MG63 (cell line): ENCODE measurements around the gene CCDC9B. TPM values are rescaled to one million over a fixed set of nuclear protein-coding genes. Genes with fewer than 3 reads are reported as not detected.

Experiments
- DNase-seq: peaks from one replicate; pipeline ENCODE4 v3.0.0-alpha.2; 2020
- H3K27me3 ChIP-seq: fragments of 250-450 bp; sonication (Bioruptor Pico); 2 replicates; pipeline ENCODE4 v1.5.1; 2020; ENCODE audit warnings: mild to moderate bottlenecking, moderate library complexity
- H3K36me3 ChIP-seq: fragments of 250-450 bp; sonication (Bioruptor Pico); 2 replicates; pipeline ENCODE4 v1.5.1; 2020; ENCODE audit warnings: mild to moderate bottlenecking, moderate library complexity
- H3K4me3 ChIP-seq: fragments of 250-450 bp; sonication (Bioruptor Pico); 2 replicates; pipeline ENCODE4 v1.5.1; 2020; ENCODE audit warnings: mild to moderate bottlenecking, moderate library complexity
- H3K9me3 ChIP-seq: fragments of 250-450 bp; sonication (Bioruptor Pico); 2 replicates; pipeline ENCODE4 v1.5.1; 2020; ENCODE audit warnings: mild to moderate bottlenecking, moderate library complexity
- total RNA-seq: library from RNA; depleted of rRNA; stranded (reverse); fragments of >200 nt; shearing (Covaris generic); gene quantifications from 2 replicates; pipeline ENCODE4 v1.2.3, GENCODE V29; 2014; ENCODE audit warnings: low replicate concordance

CCDC9B gene
- total RNA-seq, 1 experiment from 2014 or later: 8.2 TPM

DNA sequence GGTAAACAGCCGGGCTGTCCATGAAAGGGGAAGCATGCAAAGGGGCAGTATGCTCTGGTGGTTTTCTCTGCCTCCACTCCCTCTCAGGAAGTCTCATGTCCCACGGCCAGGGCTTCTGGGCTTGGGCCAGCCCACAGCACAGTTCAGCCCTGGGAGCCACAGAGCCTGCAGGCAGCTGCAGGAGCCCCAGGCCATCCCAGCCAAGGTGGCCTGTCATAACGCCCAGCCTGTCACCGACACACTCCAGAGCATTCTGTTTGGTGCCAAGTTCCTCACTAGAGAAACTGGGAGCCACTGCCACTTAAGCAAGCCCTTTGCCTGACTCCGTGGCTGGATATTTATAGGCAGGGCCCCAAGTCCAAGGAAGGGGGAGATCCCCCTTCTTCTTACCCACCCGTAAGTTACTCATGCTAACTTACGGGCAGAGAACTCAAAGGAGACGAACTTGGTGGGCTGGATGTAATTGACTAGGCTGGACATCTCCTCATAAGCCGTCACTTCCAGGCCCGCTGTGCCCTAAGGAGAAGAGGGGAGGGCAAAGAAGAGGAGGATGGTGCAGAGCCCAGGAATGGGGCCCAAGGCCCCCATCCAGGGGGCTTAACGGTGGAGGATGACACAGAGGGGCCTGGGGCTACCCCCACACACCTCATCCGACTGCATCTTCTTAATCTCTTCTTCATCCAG is 44.7 kb downstream of the CCDC9B start:
- Histone ChIP-seq H3K36me3 (no peaks in the 10 kb centered on the region), H3K4me3 (no peak overlapping the region), H3K27me3 (no peaks in the 10 kb centered on the region), H3K9me3 (no peaks in the 10 kb centered on the region; the same call in 1 of the 2 replicates)
- DNase-seq: no peak

DNA sequence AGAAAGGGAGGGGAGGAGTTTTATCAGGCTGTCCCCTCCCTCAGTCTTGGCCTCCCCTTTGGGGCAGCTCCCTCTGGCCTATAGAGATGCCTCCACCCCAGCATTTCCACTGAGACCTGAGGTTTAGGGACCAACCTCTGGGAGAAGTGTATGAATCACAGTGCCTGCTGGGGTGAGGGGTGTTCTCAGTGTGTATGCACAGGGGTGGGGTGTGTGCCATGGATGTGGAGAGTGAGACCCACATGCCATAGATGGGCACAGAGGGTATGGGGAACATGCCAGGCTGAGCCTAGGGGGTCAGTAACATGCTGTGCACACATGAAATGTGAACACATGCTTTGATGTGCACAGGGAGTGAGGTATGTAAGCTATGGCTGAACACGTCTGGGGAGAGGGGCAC is 45.4 kb downstream of the CCDC9B start:
- no peaks in the 10 kb centered on the region; the same call in 1 of the 2 replicates for H3K9me3 ChIP-seq
- no peak for DNase-seq
- no peaks in the 10 kb centered on the region for H3K27me3 ChIP-seq
- no peaks in the 10 kb centered on the region for H3K36me3 ChIP-seq
- H3K4me3 ChIP-seq: no peak overlapping the region

DNA sequence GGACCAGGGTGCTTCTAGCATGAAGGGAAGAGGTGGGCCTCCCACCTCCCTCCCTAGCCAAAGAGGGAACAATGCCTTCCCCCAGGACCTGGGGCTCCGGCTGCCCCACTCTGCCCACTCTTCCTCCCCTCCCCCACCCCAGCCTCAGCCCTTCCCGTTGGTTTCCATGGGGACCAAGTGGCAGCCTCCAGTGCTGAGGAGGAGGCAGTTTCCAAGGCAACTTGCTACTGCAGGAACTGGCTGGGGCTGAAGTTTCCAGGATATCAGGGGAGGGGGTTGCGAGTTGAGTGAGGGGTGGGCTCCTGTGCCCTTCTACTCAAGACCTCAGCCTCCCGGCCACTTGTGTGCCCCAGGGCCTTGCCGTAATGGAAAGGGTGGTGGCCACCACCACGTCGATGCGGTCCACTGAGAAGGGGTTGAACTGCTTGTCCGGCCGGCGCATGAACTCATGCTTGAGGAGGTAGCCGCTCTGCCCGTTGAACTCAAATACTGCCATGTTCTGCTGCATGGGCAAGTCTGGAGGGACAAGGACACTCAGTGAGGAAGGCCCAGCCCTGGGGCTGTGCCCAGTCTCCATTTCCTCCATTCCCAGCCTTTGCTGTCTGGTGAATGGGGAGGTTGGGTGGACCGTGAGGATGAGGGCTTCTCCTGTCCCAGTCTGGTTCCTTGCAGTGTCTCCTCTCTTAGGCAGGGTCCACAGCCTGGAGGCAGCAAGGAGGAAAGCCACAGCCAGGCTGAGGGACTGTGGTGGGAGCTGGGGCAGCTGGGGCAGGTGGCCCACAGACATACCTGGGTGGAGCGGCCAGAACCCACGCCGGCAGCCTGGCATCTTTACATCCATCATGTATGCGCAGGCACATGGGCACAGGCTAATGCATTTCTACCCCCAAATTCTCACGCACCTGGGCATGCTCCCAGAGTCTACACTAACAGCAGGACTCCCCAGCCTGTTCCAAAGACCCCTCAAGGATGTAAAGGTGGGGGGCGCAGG is 46.5 kb downstream of the CCDC9B start:
- Histone ChIP-seq H3K9me3 (no peaks in the 10 kb centered on the region), H3K27me3 (no peaks in the 10 kb centered on the region)

DNA sequence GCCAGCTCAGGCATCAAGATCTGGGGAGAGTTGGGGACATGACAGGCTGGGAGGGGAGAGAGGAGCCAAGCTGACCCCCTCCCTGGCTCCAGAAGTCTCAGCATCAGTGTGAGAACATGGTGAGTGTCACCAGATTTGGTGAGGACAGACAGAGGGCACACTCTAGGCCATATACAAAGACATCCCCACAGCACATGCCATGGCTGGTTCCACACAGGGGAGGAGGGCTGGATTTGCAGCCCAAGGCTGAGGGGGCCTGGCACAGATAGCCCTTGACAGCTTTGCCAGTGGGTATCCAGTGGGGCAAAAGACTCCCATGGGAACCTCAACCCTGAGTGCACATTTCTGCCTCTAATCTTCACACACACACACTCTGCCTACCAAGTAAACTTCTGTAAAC is 47.7 kb downstream of the CCDC9B start:
- Histone ChIP-seq H3K27me3 (no peaks in the 10 kb centered on the region), H3K36me3 (no peaks in the 10 kb centered on the region), H3K9me3 (no peaks in the 10 kb centered on the region), H3K4me3 (no peak overlapping the region)
- DNase-seq: no peak

More for the DNA sequence above, 46.5 kb downstream of the CCDC9B start:
- Histone ChIP-seq H3K4me3 (no peak overlapping the region), H3K36me3 (no peaks in the 10 kb centered on the region)
- no peak for DNase-seq

DNA sequence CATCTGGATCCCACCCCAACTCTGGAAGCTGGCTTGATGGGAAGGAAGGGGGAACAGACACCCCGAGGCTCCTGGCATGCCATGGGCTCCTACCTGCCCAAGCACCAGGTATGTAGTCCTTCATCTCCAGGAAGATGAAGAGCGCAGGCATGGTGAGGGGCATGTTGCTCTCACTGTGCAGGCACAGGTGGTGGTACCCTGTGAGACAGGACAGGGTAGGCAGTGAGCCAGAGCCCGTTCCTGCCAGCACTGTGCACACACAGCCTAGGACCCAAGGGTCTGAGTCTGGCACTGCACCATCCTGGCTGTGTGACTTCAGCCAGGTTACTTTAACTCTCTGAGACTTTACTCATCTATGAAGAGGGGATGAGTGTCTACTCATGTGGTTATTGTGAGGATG is 48.5 kb downstream of the CCDC9B start:
- no peaks in the 10 kb centered on the region for H3K36me3 ChIP-seq
- DNase-seq: no peak
- H3K4me3 ChIP-seq: no peak overlapping the region
- H3K27me3 ChIP-seq: no peaks in the 10 kb centered on the region
- no peaks in the 10 kb centered on the region for H3K9me3 ChIP-seq

DNA sequence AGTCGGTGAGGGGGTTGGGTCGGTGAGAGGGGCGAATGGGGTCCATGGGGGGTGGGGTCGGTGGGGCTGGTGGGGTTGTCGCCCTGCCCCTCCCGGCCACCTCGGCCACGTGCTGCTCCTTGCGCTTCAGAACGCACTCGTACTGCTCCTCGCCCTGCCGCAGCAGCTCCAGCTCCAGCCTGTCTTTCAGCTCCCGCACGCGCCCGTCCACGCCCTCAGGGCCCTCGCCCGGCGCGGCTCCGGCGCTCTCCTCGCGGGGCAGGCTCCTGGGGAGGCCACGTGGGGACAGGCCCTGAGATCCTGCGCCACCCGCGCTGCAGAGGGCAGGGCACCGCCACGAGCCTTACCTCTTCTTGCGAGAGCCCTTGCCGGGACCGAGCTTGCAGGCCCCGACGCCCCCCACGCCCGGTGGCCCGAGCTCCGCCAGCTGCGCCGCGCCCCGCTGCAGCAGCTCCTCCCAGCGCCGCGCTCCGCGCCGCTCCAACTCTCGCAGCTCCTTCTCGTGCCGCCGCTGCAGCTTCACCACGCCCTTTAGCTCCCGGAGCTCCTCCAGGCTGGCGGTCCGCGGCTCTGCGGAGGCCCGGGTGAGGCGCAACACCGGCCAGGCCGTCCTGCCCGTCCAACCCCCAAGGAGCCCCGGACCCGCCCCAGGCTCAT is 49.7 kb downstream of the CCDC9B start:
- H3K4me3 ChIP-seq: no peak overlapping the region
- H3K9me3 ChIP-seq: no peaks in the 10 kb centered on the region
- DNase-seq: peak; percentile 16
- no peaks in the 10 kb centered on the region for H3K27me3 ChIP-seq
- H3K36me3 ChIP-seq: no peaks in the 10 kb centered on the region

DNA sequence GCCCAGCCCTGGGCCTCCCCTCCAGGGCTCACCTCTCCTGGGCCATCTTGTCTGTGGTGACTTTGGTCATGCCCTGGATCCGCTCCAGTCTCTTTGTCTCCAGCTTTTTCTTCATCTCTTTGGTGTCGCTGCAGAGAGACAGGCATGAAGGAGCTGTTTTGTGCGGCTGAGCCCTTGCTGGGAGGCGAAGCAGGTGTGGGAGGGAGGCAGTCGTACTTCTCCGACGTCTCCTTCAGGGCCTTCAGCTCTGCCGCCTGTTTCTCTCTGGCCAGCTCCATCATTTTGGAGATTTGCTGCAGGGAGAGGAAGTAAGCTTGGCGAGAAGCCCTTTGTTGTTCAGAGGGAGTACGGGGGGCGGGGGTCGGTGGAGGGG is 50.2 kb downstream of the CCDC9B start:
- H3K36me3 ChIP-seq: no peaks in the 10 kb centered on the region
- DNase-seq: no peak

DNA sequence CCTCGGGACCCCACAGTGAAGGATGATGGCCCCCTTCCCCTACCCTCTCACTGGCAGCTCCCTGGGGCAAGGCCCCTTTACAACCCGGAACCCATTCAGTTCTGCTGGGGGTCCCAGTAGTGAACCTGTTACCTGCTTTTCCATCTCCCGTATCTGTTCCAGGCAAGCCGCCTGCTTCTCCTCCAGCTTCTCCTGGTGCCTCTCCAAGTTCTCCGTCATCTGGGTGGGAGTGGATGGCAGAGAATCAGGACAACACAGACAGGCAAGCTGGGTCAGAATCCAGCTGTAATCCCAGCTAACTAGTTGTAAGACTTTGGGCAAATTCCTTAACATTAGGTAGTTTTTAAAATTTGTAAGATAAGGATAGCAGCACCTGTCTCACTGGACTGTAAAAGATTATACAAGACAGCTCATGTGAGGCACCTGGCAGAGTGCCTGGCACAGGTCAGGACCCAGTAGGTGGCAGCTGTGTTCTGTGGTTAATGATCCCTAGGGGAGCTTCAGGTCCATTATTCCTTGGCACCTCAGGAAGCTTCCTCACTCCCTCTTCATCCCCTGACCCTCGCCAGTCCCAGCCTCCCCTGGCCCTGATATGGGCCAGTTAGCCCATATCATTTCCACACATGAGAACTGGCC is 51.5 kb downstream of the CCDC9B start:
- Histone ChIP-seq H3K36me3 (no peaks in the 10 kb centered on the region), H3K9me3 (no peaks in the 10 kb centered on the region), H3K4me3 (no peak overlapping the region), H3K27me3 (no peaks in the 10 kb centered on the region)
- no peak for DNase-seq

More for the DNA sequence above, 50.2 kb downstream of the CCDC9B start:
- H3K4me3 ChIP-seq: no peak overlapping the region
- no peaks in the 10 kb centered on the region for H3K9me3 ChIP-seq
- H3K27me3 ChIP-seq: no peaks in the 10 kb centered on the region

DNA sequence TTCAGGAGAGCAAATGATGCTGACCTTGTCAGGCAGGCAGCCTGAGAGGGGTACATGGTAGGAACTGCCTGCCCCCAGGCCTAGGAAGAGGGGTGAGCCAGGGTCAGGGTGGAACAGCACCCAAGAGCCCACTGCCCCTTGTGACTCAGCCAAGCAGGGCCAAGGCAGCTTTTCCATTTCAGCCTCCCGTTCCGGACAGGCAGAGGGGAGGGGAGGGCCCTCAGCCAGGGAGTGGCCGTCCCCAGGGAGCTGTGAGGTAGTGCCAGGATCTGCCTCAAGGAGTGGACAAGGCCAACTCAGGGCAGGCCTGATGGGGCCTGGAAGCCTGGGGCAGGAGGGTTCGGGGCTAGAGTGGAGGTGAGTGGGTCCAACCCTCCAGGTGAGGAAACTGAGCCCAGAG is 52.8 kb downstream of the CCDC9B start:
- H3K36me3 ChIP-seq: no peaks in the 10 kb centered on the region
- H3K27me3 ChIP-seq: no peaks in the 10 kb centered on the region
- no peaks in the 10 kb centered on the region for H3K9me3 ChIP-seq
- no peak overlapping the region for H3K4me3 ChIP-seq
- no peak for DNase-seq

DNA sequence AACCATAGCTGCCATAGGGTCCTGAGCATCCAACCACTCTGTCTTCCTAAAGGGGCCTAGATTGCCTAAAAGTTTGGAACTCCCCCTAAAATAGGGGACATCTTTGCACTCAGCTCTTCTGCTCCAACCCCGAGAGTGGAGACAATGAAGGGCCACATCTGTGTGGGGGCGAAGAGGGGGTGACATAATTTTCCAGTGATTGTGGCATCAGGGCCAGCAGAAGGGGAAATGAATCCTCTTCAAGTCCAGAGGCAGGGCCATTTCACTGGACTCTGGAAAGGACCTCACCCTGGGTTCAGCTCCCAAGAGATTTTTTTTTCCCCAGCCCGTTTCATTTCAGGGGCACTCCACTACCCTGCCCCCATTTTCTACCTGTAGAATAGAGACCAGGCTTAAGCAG is 53.2 kb downstream of the CCDC9B start:
- Histone ChIP-seq H3K27me3 (no peaks in the 10 kb centered on the region; the same call in 1 of the 2 replicates), H3K4me3 (no peak overlapping the region), H3K36me3 (no peaks in the 10 kb centered on the region), H3K9me3 (no peaks in the 10 kb centered on the region)
- no peak for DNase-seq

DNA sequence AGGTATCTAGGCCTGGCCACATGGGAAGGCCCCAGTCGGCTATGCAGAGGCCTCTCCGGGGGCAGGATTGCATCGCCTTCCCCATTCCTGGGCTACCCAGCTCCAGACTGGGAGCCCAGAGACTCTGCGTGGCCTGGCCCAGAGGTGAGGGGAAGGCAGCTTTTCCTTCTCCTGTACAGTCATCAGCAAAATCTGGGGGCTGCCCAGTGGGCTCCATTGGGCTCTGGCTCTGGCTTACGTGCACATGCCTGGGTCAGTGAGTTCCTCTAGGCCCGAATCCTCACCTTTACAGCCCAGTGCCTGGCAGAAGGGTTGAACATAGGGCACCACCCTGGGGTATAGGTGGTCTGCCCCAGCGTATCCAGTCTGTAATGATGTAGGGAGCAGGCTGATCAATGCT is 53.9 kb downstream of the CCDC9B start:
- DNase-seq: no peak
- peaks cover 3% of the 10 kb centered on the region; the same call in 1 of the 2 replicates for H3K27me3 ChIP-seq
- H3K9me3 ChIP-seq: no peaks in the 10 kb centered on the region
- no peaks in the 10 kb centered on the region for H3K36me3 ChIP-seq
- no peak overlapping the region for H3K4me3 ChIP-seq

DNA sequence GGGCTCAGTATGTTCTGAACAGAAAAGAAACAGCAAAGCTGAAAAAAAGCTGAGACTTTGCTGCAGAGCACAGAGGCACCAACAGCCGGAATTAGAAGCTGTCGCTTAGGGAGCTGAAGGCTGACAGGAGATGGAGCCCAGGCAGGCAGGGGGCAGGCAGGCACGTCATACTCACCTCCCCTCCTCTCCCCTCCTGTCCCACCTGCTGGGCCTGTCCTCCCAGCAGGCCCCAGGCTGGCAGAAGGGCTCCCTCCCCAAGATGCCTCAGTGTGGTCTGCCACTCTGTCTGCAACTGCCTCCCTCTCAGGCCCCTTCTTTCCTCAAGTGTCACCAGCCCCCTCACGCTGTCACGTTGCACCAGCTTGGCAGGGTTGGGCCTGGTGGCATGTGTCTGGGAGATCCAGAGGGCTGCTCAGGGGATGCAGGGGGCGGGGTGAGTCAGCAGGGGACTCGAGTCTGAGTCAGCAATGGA is 54.6 kb downstream of the CCDC9B start:
- H3K27me3 ChIP-seq: peaks cover 3% of the 10 kb centered on the region; the same call in 1 of the 2 replicates
- H3K36me3 ChIP-seq: no peaks in the 10 kb centered on the region
- no peak for DNase-seq
- H3K9me3 ChIP-seq: no peaks in the 10 kb centered on the region
- H3K4me3 ChIP-seq: no peak overlapping the region

DNA sequence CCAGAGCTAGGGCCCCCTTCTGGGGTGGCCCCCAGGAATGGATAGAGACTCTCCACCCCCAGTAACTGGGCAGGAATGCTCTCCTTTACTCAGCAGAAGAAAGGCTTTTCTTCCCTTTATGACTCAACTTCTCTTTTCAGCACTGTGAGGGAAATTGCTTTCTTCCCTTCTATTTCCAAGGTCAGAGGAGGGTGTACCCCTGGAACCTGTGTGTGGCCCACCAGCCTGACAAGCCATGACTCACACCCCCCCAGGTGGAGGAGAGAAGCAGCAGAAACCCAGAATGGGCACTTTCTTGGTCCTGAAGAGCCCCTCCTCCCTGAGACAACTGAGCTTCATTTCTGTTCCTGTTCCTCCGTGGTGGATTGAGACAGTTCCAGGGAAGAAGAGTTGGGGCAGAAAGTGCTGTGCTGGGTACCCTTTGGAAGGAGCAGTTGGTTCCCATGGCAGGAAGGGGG is 55.2 kb downstream of the CCDC9B start:
- Histone ChIP-seq H3K9me3 (no peaks in the 10 kb centered on the region), H3K36me3 (no peaks in the 10 kb centered on the region), H3K27me3 (peaks cover 3% of the 10 kb centered on the region; the same call in 1 of the 2 replicates), H3K4me3 (no peak overlapping the region)
- no peak for DNase-seq

DNA sequence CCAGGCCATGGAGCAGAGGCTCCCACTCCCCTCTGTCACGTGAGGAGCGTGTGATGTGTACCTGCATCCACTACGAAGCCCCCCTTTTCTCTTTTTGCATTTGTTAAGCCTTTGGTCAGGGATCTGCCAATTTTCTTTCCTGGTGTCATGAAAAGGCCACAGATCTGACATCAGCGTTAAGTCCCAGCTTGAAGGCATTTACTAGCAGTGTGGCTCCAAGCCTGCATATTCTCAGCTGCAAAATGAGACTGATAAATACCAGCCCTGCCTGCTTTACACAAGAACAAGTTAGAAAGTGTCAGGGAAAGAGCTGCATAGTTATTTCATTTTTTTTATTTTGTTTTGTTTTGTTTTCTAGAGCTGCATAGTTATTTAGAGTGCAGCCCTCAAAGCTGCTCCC is 55.6 kb downstream of the CCDC9B start:
- Histone ChIP-seq H3K27me3 (peaks cover 3% of the 10 kb centered on the region; the same call in 1 of the 2 replicates), H3K4me3 (no peak overlapping the region), H3K36me3 (no peaks in the 10 kb centered on the region), H3K9me3 (no peaks in the 10 kb centered on the region)
- DNase-seq: no peak

DNA sequence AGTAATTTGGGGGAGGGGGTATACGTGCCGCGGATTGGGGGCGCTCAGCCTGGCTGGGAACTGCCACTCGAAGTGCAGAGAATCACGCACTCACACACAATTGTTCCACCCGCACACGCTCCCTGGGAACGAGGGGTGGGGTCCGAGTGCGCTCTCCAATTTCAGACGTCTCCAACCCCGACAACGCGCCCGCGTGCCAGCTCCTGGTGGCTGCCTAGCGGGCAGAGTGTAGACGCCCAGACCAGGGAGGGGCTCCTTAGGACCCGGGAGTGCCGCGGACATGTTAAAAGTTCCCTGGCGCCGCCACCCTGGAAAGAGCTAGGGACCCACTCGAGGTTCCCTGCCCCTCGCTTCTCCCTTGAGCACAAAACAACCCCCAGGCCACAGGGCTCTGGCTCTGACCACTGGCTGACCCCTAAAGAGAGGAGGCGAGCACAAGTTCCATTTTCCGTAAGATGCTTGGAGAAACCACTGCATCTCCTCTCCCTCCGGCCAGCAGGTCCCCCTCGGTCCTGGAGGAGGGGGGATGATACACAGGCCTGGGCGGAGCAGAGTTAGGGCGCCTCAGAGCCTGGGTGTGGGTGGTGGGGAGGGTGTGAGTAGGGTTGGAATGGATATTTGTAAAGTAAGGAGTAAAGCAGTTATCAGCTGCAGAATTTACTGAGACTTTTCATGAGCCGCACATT is 57.0 kb downstream of the CCDC9B start:
- no peaks in the 10 kb centered on the region for H3K9me3 ChIP-seq
- no peaks in the 10 kb centered on the region for H3K36me3 ChIP-seq
- H3K4me3 ChIP-seq: no peak overlapping the region
- no peak for DNase-seq
- H3K27me3 ChIP-seq: peaks cover 3% of the 10 kb centered on the region; the same call in 1 of the 2 replicates
